Uterus (tissue), 4 donors: Measurements from ENCODE around the gene MPZL3. TPM values are rescaled to one million over a fixed set of nuclear protein-coding genes. Genes with fewer than 3 reads are reported as not detected.

Experiments used
- DNase-seq, 2 donors: peaks; one replicate each; pipeline ENCODE4 v3.0.0-alpha.2; 2019 to 2020
- H3K27ac ChIP-seq, 2 donors: fragments of 200-600 bp; sonication (generic); 1 replicate in 1 of 2; 2 replicates in 1 of 2; pipeline ENCODE4 v1.5.1; 2016 to 2018
- H3K27me3 ChIP-seq, 2 donors: fragments of 200-600 bp; sonication (generic); one replicate each; pipeline ENCODE4 v1.5.1; 2018 to 2019; ENCODE audit warnings: control low read depth in 1 of 2
- H3K36me3 ChIP-seq, 2 donors: fragments of 200-600 bp; sonication (generic); one replicate each; pipeline ENCODE4 v1.5.1; 2019; ENCODE audit warnings: control low read depth in 1 of 2
- H3K4me1 ChIP-seq, 2 donors: fragments of 200-600 bp; sonication (generic); one replicate each; pipeline ENCODE4 v1.5.1; 2018 to 2019; ENCODE audit warnings: control low read depth in 1 of 2
- H3K4me3 ChIP-seq, 2 donors: fragments of 200-600 bp; sonication (generic); 1 replicate in 1 of 2; 2 replicates in 1 of 2; pipeline ENCODE4 v1.5.1; 2018 to 2019; ENCODE audit warnings: mild to moderate bottlenecking in 1 of 2
- H3K9me3 ChIP-seq, 2 donors: fragments of 200-600 bp; sonication (generic); one replicate each; pipeline ENCODE4 v1.5.1; 2019; ENCODE audit warnings: control low read depth in 1 of 2
- POLR2A ChIP-seq, 2 donors: fragments of 450-650 bp; IDR thresholded peaks; one replicate each; pipeline ENCODE4 v1.6.1; 2016; ENCODE audit warnings: antibody characterized with exemption in 2 of 2, mild to moderate bottlenecking in 1 of 2, moderate library complexity in 1 of 2
- intact Hi-C: fragments of 100-400 bp; cut with DNase I; formaldehyde crosslinking; loops from one replicate; pipeline ENCODE4 v1.15.1; 2023; ENCODE audit warnings: low total_unique reads
- total RNA-seq, 4 donors: library from RNA; depleted of rRNA in 3 of 4; stranded (reverse); fragments of >200 nt in 3 of 4; gene quantifications; one replicate each; pipeline versions ENCODE4 v1.1.0 to v1.2.4, GENCODE V29; 2014 to 2023
- TF ChIP-seq, protein P1 (sequence below), 4 experiments: fragments of 200-600 bp in 2 of 4; fragments of 450-650 bp in 2 of 4; sonication (generic) in 2 of 4; IDR thresholded peaks; one replicate each; pipeline ENCODE4 v1.5.1; 2016 to 2019; ENCODE audit warnings: antibody characterized with exemption in 4 of 4, mild to moderate bottlenecking in 2 of 4, moderate library complexity in 1 of 4
- donor health status: DM: yes; HTN: yes; CAD: no.

Gene MPZL3
- total RNA-seq, 4 donors from 2014 or later: 0.26 to 8.3 (median 3.3) TPM

DNA sequence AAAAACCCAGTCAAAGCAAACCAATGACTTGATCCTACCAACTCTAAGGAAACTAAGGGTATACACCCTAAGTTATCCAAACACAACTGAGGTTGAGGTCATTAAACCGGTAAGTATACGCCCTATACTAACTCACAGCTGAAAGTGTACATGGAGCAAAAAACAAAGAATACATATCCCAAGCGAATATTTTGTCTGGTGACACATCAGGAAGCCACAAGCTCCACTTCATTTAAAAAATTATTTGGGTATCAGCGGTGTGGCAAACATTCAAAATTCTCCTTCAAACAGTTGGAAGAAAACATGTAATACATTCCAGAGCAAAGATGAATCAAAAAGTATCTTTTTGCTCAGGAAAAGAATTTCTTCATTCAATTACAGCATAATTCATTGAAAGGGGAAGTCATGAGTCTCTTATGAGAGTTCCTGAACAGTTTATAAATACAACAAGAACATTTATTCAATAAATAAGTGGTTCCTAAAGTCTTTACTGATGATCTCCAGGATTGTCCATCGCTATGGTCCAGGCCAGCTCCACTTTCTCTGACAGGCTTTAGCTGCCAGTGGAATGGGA lies 22.8 kb downstream of the MPZL3 start:
- Histone ChIP-seq H3K27ac (no peak overlapping the region), H3K4me1 (no peaks in the 10 kb centered on the region), H3K36me3 (no peaks in the 10 kb centered on the region), H3K9me3 (no peaks in the 10 kb centered on the region), H3K27me3 (no peaks in the 10 kb centered on the region), H3K4me3 (no peak overlapping the region)
- DNase-seq: no peak
- intact Hi-C loops: no loop called here
- TF ChIP-seq POLR2A (IDR thresholded peaks at IDR 0.05): no peak
- TF ChIP-seq, protein P1, sequence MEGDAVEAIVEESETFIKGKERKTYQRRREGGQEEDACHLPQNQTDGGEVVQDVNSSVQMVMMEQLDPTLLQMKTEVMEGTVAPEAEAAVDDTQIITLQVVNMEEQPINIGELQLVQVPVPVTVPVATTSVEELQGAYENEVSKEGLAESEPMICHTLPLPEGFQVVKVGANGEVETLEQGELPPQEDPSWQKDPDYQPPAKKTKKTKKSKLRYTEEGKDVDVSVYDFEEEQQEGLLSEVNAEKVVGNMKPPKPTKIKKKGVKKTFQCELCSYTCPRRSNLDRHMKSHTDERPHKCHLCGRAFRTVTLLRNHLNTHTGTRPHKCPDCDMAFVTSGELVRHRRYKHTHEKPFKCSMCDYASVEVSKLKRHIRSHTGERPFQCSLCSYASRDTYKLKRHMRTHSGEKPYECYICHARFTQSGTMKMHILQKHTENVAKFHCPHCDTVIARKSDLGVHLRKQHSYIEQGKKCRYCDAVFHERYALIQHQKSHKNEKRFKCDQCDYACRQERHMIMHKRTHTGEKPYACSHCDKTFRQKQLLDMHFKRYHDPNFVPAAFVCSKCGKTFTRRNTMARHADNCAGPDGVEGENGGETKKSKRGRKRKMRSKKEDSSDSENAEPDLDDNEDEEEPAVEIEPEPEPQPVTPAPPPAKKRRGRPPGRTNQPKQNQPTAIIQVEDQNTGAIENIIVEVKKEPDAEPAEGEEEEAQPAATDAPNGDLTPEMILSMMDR (IDR thresholded peaks at IDR 0.05): no peak

DNA sequence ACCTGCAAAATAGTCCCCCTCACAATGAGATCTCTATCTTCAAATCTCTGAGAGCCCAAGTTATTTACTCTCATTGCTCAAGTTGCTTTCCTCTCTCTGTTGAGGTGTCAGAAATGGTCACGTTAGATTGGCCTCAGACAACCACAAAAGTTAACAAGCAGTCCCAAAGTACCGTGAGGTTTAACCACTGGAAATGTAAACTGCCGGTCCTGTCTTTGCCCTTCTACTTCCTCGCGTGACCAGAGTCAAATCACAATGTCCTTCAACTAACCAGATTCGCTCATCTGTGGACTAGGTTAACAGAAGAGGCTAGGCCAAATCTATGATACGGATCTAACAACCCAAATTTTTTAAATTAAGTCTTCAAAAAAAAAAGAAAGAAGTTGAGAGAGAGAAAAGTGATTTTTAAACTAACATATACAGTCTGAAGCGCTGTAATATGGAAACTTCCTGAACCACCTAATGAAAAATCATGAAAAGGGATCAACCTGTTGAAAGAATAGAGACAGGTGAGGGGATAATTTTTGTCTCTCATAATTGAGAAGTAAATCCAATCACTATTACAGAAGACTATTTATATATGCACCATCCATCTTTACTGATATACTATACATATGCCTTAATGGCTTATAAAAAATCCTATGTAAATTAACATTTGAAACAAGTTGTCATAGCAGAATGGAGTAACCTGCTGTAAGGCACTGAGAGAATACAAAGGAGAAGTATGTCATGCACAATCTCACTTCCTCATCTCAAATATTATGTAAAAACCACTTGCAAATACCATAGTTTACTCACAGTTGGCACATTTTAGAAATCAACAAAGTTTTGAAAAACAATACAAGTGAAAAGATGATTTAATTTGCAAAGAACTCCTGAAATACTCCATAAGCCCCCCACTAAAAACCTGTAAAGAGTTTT lies 24.0 kb downstream of the MPZL3 start:
- TF ChIP-seq, protein P1 (IDR thresholded peaks at IDR 0.05): no peak
- TF ChIP-seq POLR2A (IDR thresholded peaks at IDR 0.05): no peak
- intact Hi-C loops: no loop called here
- Histone ChIP-seq H3K27ac (no peak overlapping the region), H3K27me3 (no peaks in the 10 kb centered on the region), H3K4me3 (no peak overlapping the region), H3K36me3 (no peaks in the 10 kb centered on the region), H3K4me1 (no peaks in the 10 kb centered on the region), H3K9me3 (no peaks in the 10 kb centered on the region)
- no peak for DNase-seq

DNA sequence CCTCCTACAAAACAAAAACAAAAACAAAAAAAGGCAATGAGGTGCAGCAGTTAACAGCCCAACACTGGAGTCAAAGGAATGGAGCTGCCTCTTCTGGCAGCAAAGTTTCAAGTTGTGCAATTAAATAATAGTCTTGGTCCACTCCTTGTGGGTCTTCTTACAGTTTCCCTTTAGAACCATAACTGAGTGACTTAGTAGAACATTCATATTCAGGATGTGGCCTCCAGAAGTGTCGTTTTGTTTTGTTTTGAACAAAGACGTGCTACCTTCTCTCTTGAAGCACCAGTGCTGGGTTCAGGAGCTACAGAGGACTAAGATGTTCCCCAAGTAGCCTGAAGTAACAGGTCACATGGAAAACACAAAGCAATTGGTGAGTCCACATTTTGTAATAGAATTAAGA lies 25.4 kb downstream of the MPZL3 start:
- no peak for DNase-seq
- intact Hi-C loops: no loop called here
- no peaks in the 10 kb centered on the region for H3K4me1 ChIP-seq
- no peaks in the 10 kb centered on the region for H3K27me3 ChIP-seq
- no peak overlapping the region for H3K27ac ChIP-seq
- no peak overlapping the region for H3K4me3 ChIP-seq
- H3K9me3 ChIP-seq: no peaks in the 10 kb centered on the region
- TF ChIP-seq POLR2A (IDR thresholded peaks at IDR 0.05): no peak
- TF ChIP-seq, protein P1 (IDR thresholded peaks at IDR 0.05): no peak
- H3K36me3 ChIP-seq: no peaks in the 10 kb centered on the region

DNA sequence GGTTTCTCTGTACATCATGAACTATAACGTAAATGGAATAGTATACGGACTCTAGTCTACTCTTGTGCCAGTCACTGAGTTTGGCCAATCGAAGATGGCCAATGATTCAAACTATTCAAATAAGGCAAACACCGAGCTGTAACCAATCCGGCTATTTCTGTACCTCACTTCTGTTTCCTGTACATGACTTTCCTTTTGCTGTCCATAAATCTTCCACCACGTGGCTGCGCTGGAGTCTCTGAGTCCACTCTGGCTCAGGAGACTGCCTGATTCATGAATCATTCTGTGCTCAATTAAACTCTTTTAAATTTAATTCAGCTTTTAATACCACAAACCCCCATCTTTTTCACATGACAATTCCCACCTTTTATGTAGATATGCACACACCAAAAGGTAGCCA lies 25.9 kb downstream of the MPZL3 start:
- peak in 1 of 2 donors; percentile 30 for DNase-seq
- Histone ChIP-seq H3K27me3 (no peaks in the 10 kb centered on the region), H3K27ac (no peak overlapping the region), H3K4me3 (no peak overlapping the region), H3K4me1 (no peaks in the 10 kb centered on the region), H3K9me3 (no peaks in the 10 kb centered on the region), H3K36me3 (no peaks in the 10 kb centered on the region)
- TF ChIP-seq, protein P1 (IDR thresholded peaks at IDR 0.05): no peak
- TF ChIP-seq POLR2A (IDR thresholded peaks at IDR 0.05): no peak
- intact Hi-C loops: no loop called here

DNA sequence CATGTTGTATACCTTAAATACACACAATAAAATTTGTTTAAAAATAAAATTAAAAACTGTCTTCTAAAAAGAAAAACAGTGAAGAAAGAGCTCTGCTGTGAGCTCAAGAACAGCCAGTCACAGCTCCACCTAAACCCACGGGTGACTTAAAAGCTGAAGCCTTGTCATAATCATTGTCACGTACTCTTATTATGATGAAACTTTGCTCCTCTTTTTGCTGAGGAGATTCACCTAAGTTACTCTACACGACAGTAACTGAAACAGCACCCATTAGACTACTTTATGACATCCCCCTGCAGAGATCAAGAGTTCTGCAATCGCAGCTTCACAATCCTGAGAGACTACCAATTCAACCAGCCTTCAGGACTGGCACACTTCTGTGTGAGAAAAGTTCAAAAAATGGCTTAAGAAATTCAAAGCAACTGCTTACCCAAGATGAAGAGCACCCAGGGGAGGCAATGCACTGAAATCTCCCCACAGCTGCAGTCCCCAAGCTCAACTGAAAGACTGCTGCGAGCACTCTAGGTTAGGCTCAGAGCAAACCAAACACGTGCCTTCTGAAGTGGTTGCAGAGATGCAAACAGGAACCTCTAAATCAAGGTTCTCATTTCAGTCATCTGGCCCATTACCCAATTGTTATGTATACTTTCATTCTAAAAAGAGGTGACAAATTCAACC lies 27.5 kb downstream of the MPZL3 start, which contains the start of gene JAML:
TSS of gene JAML (minus strand) at position 501 of the 678 bp plus-strand sequence. CDS start 10,145 bp downstream, outside the sequence.
- Histone ChIP-seq H3K9me3 (no peaks in the 10 kb centered on the region), H3K27ac (no peak within 1 kb of the TSS), H3K27me3 (no peaks in the 10 kb centered on the region), H3K4me1 (no peaks in the 10 kb centered on the region), H3K36me3 (no peaks in the 10 kb centered on the region), H3K4me3 (no peak within 1 kb of the TSS)
- TF ChIP-seq POLR2A (IDR thresholded peaks at IDR 0.05): no peak
- TF ChIP-seq, protein P1 (IDR thresholded peaks at IDR 0.05): no peak
- intact Hi-C loops: no loop called here
- no peak for DNase-seq
